Keratinocyte (primary cell): ENCODE results near the gene GALNS.

Source experiments
- EZH2 ChIP-seq: IDR thresholded peaks from one replicate; pipeline ENCODE4 v1.6.1; 2012; ENCODE audit warnings: inconsistent platforms, mild to moderate bottlenecking, low read length, moderate library complexity
- TF ChIP-seq, protein P1 (sequence below), 3 experiments: IDR thresholded peaks in 1 of 3; conservative IDR thresholded peaks in 1 of 3; optimal IDR thresholded peaks in 1 of 3; 2 replicates in 2 of 3; 3 replicates in 1 of 3; pipeline versions ENCODE3 to v1.5.1; 2011; ENCODE audit warnings: low read length in 3 of 3, mild to moderate bottlenecking in 3 of 3, moderate library complexity in 2 of 3, control low read depth in 1 of 3, inconsistent platforms in 1 of 3; ENCODE audit not compliant: insufficient read depth in 2 of 3; ENCODE audit errors: extremely low read depth in 1 of 3

DNA sequence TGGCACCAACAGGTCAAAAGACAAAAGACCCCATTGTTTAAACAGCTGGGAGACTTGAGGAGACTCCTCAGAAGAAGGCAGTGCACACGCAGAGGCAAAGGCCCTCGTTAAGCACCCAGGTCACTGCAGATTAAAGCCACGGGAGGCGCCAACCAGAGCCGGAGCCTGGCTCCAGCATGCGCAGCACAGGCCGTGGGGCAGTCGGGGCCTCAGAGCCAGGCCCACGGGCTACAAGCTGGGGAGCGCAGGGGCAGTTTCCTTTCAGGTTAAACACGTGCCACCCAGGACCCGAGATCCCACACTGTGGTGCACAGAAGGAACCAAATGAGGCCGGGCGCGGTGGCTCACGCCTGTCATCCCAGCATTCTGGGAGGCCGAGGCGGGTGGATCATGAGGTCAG is 80.9 kb downstream of the GALNS start:
- no peak for TF ChIP-seq EZH2
- TF ChIP-seq, protein P1, sequence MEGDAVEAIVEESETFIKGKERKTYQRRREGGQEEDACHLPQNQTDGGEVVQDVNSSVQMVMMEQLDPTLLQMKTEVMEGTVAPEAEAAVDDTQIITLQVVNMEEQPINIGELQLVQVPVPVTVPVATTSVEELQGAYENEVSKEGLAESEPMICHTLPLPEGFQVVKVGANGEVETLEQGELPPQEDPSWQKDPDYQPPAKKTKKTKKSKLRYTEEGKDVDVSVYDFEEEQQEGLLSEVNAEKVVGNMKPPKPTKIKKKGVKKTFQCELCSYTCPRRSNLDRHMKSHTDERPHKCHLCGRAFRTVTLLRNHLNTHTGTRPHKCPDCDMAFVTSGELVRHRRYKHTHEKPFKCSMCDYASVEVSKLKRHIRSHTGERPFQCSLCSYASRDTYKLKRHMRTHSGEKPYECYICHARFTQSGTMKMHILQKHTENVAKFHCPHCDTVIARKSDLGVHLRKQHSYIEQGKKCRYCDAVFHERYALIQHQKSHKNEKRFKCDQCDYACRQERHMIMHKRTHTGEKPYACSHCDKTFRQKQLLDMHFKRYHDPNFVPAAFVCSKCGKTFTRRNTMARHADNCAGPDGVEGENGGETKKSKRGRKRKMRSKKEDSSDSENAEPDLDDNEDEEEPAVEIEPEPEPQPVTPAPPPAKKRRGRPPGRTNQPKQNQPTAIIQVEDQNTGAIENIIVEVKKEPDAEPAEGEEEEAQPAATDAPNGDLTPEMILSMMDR (optimal IDR thresholded peaks at IDR 0.05 in 1 of 3, IDR thresholded peaks at IDR 0.05 in 1 of 3, conservative IDR thresholded peaks at IDR 0.05 in 1 of 3; ENCODE audit: extremely low read depth in 1 of 3, insufficient read depth in 2 of 3, low read length in 3 of 3), result no peak
